HEK293 (cell line): ENCODE data around the gene ATRNL1.

Source experiments
- MZF1 ChIP-seq: fragments of 450-650 bp; formaldehyde crosslinking; IDR thresholded peaks from 2 replicates; pipeline ENCODE4 v1.5.1; 2017; ENCODE audit warnings: missing biosample characterization, missing genetic modification characterization, borderline replicate concordance
- ZBTB1 ChIP-seq: fragments of 450-650 bp; formaldehyde crosslinking; IDR thresholded peaks from 2 replicates; pipeline ENCODE4 v1.5.1; 2016; ENCODE audit warnings: missing biosample characterization, missing genetic modification characterization
- ZNF146 ChIP-seq: fragments of 450-650 bp; formaldehyde crosslinking; IDR thresholded peaks from 2 replicates; pipeline ENCODE4 v1.5.1; 2016; ENCODE audit warnings: missing biosample characterization, missing genetic modification characterization
- ZNF302 ChIP-seq: fragments of 450-650 bp; formaldehyde crosslinking; IDR thresholded peaks from 2 replicates; pipeline ENCODE4 v1.5.1; 2016; ENCODE audit warnings: missing biosample characterization, missing genetic modification characterization, low read depth
- ZNF600 ChIP-seq: fragments of 450-650 bp; formaldehyde crosslinking; IDR thresholded peaks from 2 replicates; pipeline ENCODE4 v1.5.1; 2016; ENCODE audit warnings: missing biosample characterization, missing genetic modification characterization
- ZNF792 ChIP-seq: fragments of 450-650 bp; formaldehyde crosslinking; IDR thresholded peaks from 2 replicates; pipeline ENCODE4 v1.5.1; 2016; ENCODE audit warnings: missing biosample characterization, missing genetic modification characterization
- TF ChIP-seq, protein P1 (sequence below): fragments of 450-650 bp; formaldehyde crosslinking; IDR thresholded peaks from 2 replicates; pipeline ENCODE4 v1.5.1; 2016; ENCODE audit warnings: missing biosample characterization, missing genetic modification characterization
- TF ChIP-seq, protein P2 (sequence below): fragments of 450-650 bp; formaldehyde crosslinking; optimal IDR thresholded peaks from 2 replicates; pipeline ENCODE3; 2016; ENCODE audit warnings: missing biosample characterization, mild to moderate bottlenecking, missing genetic modification characterization

DNA sequence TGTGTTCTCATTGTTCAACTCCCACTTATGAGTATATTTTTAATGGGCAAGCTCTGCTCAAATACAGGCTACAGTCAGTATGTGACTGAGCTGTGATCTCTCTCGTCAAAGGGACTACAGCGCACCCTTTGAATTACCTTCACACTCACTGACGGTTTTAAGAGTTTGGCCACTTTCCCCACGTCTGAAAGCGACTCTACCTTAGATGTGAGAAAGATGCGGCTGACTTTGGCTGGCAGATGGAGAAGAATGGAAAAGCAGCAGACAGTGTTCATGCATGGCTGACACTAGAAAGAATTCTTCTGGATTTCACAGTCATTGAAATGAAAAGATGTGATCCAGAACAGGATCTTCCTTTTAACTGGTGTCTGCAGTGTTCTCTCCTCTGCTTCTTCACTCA lies 2.0 kb upstream of the ATRNL1 start:
- TF ChIP-seq ZNF600 (tag by site-specific recombination) (no peak), ZNF792 (tag by site-specific recombination) (no peak), ZNF302 (tag by site-specific recombination) (no peak), MZF1 (no peak), ZNF146 (tag by site-specific recombination) (no peak), ZBTB1 (tag by site-specific recombination) (no peak)
- TF ChIP-seq, protein P1, sequence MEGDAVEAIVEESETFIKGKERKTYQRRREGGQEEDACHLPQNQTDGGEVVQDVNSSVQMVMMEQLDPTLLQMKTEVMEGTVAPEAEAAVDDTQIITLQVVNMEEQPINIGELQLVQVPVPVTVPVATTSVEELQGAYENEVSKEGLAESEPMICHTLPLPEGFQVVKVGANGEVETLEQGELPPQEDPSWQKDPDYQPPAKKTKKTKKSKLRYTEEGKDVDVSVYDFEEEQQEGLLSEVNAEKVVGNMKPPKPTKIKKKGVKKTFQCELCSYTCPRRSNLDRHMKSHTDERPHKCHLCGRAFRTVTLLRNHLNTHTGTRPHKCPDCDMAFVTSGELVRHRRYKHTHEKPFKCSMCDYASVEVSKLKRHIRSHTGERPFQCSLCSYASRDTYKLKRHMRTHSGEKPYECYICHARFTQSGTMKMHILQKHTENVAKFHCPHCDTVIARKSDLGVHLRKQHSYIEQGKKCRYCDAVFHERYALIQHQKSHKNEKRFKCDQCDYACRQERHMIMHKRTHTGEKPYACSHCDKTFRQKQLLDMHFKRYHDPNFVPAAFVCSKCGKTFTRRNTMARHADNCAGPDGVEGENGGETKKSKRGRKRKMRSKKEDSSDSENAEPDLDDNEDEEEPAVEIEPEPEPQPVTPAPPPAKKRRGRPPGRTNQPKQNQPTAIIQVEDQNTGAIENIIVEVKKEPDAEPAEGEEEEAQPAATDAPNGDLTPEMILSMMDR = no peak
- TF ChIP-seq, protein P2, sequence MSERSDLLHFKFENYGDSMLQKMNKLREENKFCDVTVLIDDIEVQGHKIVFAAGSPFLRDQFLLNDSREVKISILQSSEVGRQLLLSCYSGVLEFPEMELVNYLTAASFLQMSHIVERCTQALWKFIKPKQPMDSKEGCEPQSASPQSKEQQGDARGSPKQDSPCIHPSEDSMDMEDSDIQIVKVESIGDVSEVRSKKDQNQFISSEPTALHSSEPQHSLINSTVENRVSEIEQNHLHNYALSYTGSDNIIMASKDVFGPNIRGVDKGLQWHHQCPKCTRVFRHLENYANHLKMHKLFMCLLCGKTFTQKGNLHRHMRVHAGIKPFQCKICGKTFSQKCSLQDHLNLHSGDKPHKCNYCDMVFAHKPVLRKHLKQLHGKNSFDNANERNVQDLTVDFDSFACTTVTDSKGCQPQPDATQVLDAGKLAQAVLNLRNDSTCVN (tag by site-specific recombination) = no peak
